Measurements from ENCODE around the gene ACOX2.

- no peak for TF ChIP-seq POLR2A (IDR thresholded peaks at IDR 0.05)
- TF ChIP-seq CTCF (IDR thresholded peaks at IDR 0.05), result peak; percentile 84 to 94 (median 93)
These were observed 4.2 kb downstream of the ACOX2 start for GRCh38 chr3:58532794-58533220.
